H9 (cell line): ENCODE results near the gene ASTN2. TPM values are rescaled to one million over a fixed set of nuclear protein-coding genes. Genes with fewer than 3 reads are reported as not detected.

Experiments
- DNase-seq: peaks from one replicate; pipeline ENCODE4 v3.0.0-alpha.2; 2017
- H2AFZ ChIP-seq: one replicate; pipeline ENCODE4 v1.6.1; 2013; ENCODE audit warnings: mild to moderate bottlenecking, low read length, control low read depth, moderate library complexity
- H2AK5ac ChIP-seq: 2 replicates; pipeline ENCODE4 v1.6.1; 2013; ENCODE audit warnings: low read length, control low read depth, mixed read lengths; ENCODE audit not compliant: insufficient read length
- H2BK120ac ChIP-seq: one replicate; pipeline ENCODE4 v1.6.1; 2013; ENCODE audit warnings: low read depth, mild to moderate bottlenecking, low read length, control low read depth, inconsistent platforms; ENCODE audit not compliant: poor library complexity, severe bottlenecking
- H2BK12ac ChIP-seq: 2 replicates; pipeline ENCODE4 v1.6.1; 2013; ENCODE audit warnings: low read length, control low read depth, mixed read lengths, low read depth; ENCODE audit not compliant: insufficient read length
- H2BK15ac ChIP-seq: 2 replicates; pipeline ENCODE4 v1.6.1; 2013; ENCODE audit warnings: low read depth, low read length, control low read depth
- H2BK20ac ChIP-seq: one replicate; pipeline ENCODE4 v1.6.1; 2013; ENCODE audit warnings: low read depth, mild to moderate bottlenecking, low read length, control low read depth, inconsistent platforms; ENCODE audit not compliant: poor library complexity, severe bottlenecking
- H2BK5ac ChIP-seq: 2 replicates; pipeline ENCODE4 v1.6.1; 2013; ENCODE audit warnings: low read length, control low read depth, mixed read lengths; ENCODE audit not compliant: insufficient read length
- H3K14ac ChIP-seq: 2 replicates; pipeline ENCODE4 v1.6.1; 2013; ENCODE audit warnings: low read length, control low read depth; ENCODE audit not compliant: insufficient read depth
- H3K18ac ChIP-seq: 2 replicates; pipeline ENCODE4 v1.6.1; 2013; ENCODE audit warnings: low read depth, mild to moderate bottlenecking, mixed read lengths, low read length, control low read depth; ENCODE audit not compliant: insufficient read length
- H3K23ac ChIP-seq: 2 replicates; pipeline ENCODE4 v1.6.1; 2013; ENCODE audit warnings: low read length, control low read depth, mixed read lengths, low read depth; ENCODE audit not compliant: insufficient read length
- H3K23me2 ChIP-seq: 2 replicates; pipeline ENCODE4 v1.6.1; 2013; ENCODE audit warnings: low read depth, mild to moderate bottlenecking, mixed read lengths, low read length, control low read depth; ENCODE audit not compliant: insufficient read length, poor library complexity, severe bottlenecking
- H3K27ac ChIP-seq: 2 replicates; pipeline ENCODE4 v1.5.1; 2013; ENCODE audit warnings: low read length, control low read depth, mixed read lengths, low read depth; ENCODE audit not compliant: insufficient read length
- H3K27me3 ChIP-seq: 2 replicates; pipeline ENCODE4 v1.6.1; 2013; ENCODE audit warnings: low read length, control low read depth, inconsistent platforms; ENCODE audit not compliant: insufficient read depth
- H3K4ac ChIP-seq: 2 replicates; pipeline ENCODE4 v1.6.1; 2013; ENCODE audit warnings: low read depth, mild to moderate bottlenecking, control low read depth, inconsistent platforms, low read length, moderate library complexity
- H3K4me1 ChIP-seq: 2 replicates; pipeline ENCODE4 v1.6.1; 2013; ENCODE audit warnings: low read length, control low read depth, inconsistent platforms; ENCODE audit not compliant: insufficient read depth
- H3K4me2 ChIP-seq: 2 replicates; pipeline ENCODE4 v1.6.1; 2013; ENCODE audit warnings: low read length, control low read depth, mixed read lengths; ENCODE audit not compliant: insufficient read length, insufficient read depth
- H3K56ac ChIP-seq: 2 replicates; pipeline ENCODE4 v1.6.1; 2013; ENCODE audit warnings: low read depth, mild to moderate bottlenecking, mixed read lengths, low read length, control low read depth; ENCODE audit not compliant: insufficient read length
- H3K79me1 ChIP-seq: 2 replicates; pipeline ENCODE4 v1.6.1; 2013; ENCODE audit warnings: low read depth, mild to moderate bottlenecking, moderate library complexity, low read length, control low read depth, inconsistent platforms; ENCODE audit not compliant: insufficient read depth, poor library complexity, severe bottlenecking
- H3K79me2 ChIP-seq: 2 replicates; pipeline ENCODE4 v1.6.1; 2013; ENCODE audit warnings: low read length, control low read depth, inconsistent platforms; ENCODE audit not compliant: insufficient read depth
- H3K9ac ChIP-seq: 2 replicates; pipeline ENCODE4 v1.6.1; 2013; ENCODE audit warnings: low read length, control low read depth, mixed read lengths; ENCODE audit not compliant: insufficient read length; ENCODE audit errors: extremely low read depth
- H3K9me3 ChIP-seq: one replicate; pipeline ENCODE4 v1.6.1; 2013; ENCODE audit warnings: low read depth, low read length, inconsistent platforms; ENCODE audit not compliant: control insufficient read depth
- H3T11ph ChIP-seq: one replicate; pipeline ENCODE4 v1.6.1; 2013; ENCODE audit warnings: mild to moderate bottlenecking, low read length, control low read depth, inconsistent platforms
- H4K20me1 ChIP-seq: one replicate; pipeline ENCODE4 v1.6.1; 2013; ENCODE audit not compliant: control insufficient read depth, insufficient read length, insufficient read depth
- H4K5ac ChIP-seq: 2 replicates; pipeline ENCODE4 v1.6.1; 2013; ENCODE audit warnings: low read depth, mild to moderate bottlenecking, mixed read lengths, low read length, control low read depth; ENCODE audit not compliant: insufficient read length
- H4K8ac ChIP-seq: replicated peaks from 2 replicates; pipeline ENCODE4 v1.6.1; 2013; ENCODE audit warnings: low read length, control low read depth, mixed read lengths, low read depth; ENCODE audit not compliant: insufficient read length
- H4K91ac ChIP-seq: 2 replicates; pipeline ENCODE4 v1.6.1; 2013; ENCODE audit warnings: low read depth, mild to moderate bottlenecking, moderate library complexity, mixed read lengths, low read length, control low read depth; ENCODE audit not compliant: insufficient read length
- H3K27ac Mint-ChIP-seq, 3 experiments: 2 replicates in 2 of 3; 3 replicates in 1 of 3; pipeline ENCODE4 v1.8.0; 2020 to 2021; ENCODE audit warnings: mixed read lengths in 3 of 3, mild to moderate bottlenecking in 1 of 3, moderate library complexity in 1 of 3
- H3K27me3 Mint-ChIP-seq: 2 replicates; pipeline ENCODE4 v1.8.0; 2021; ENCODE audit warnings: low read depth, mild to moderate bottlenecking, moderate library complexity, mixed read lengths
- H3K36me3 Mint-ChIP-seq, 3 experiments: 2 replicates in 2 of 3; 3 replicates in 1 of 3; pipeline ENCODE4 v1.8.0; 2020 to 2021; ENCODE audit warnings: low read depth in 3 of 3, mixed read lengths in 3 of 3; ENCODE audit not compliant: insufficient read depth in 1 of 3
- H3K4me1 Mint-ChIP-seq, 2 experiments: 2 replicates each; pipeline ENCODE4 v1.8.0; 2020; ENCODE audit warnings: mixed read lengths in 2 of 2
- H3K4me3 Mint-ChIP-seq, 2 experiments: 2 replicates in 1 of 2; 3 replicates in 1 of 2; pipeline ENCODE4 v1.8.0; 2020 to 2021; ENCODE audit warnings: mild to moderate bottlenecking in 2 of 2, mixed read lengths in 2 of 2, moderate library complexity in 1 of 2
- H3K9me3 Mint-ChIP-seq, 2 experiments: 2 replicates in 1 of 2; 3 replicates in 1 of 2; pipeline ENCODE4 v1.8.0; 2020; ENCODE audit warnings: mild to moderate bottlenecking in 2 of 2, mixed read lengths in 2 of 2, moderate library complexity in 1 of 2
- CTCF ChIP-seq: fragments of 200-600 bp; sonication (generic); conservative IDR thresholded peaks from 3 replicates; pipeline ENCODE4 v1.8.0; 2021; ENCODE audit warnings: antibody characterized with exemption, mild to moderate bottlenecking
- WGBS: extraction: QIAGEN DNeasy Blood & Tissue Kit; methylation state at CpG from one replicate; pipeline ENCODE4 v1.1.7; 2013; ENCODE audit warnings: missing lambda C conversion rate, low lambda C conversion rate, mixed read lengths; ENCODE audit not compliant: insufficient read length; ENCODE audit errors: extremely low coverage; 5-methylcytosine and 5-hydroxymethylcytosine counted together
- total RNA-seq: library from RNA; stranded (reverse); gene quantifications from 2 replicates; pipeline ENCODE4 v1.2.1, GENCODE V29; 2021

The ASTN2 gene
- total RNA-seq, 1 experiment from 2014 or later = 9.7 TPM

- Mint-ChIP-seq H3K9me3 (no peaks in the 10 kb centered on the region), H3K27ac (no peak overlapping the region), H3K36me3 (no peaks in the 10 kb centered on the region), H3K27me3 (no peaks in the 10 kb centered on the region; the same call in 1 of the 2 replicates), H3K4me3 (no peak overlapping the region), H3K4me1 (no peaks in the 10 kb centered on the region)
- H3K23ac ChIP-seq = no peak overlapping the region
- no peak for TF ChIP-seq CTCF
- no peak overlapping the region for H2BK120ac ChIP-seq
- no peak overlapping the region for H4K8ac ChIP-seq
- H2BK15ac ChIP-seq = no peak overlapping the region
- H3K4ac ChIP-seq = no peak overlapping the region
- H2BK5ac ChIP-seq = no peak overlapping the region
- no peak overlapping the region for H2BK20ac ChIP-seq
- H3K9ac ChIP-seq = no peak overlapping the region
- H3K9me3 ChIP-seq = no peaks in the 10 kb centered on the region
- WGBS = no CpG with 5 or more reads among the region's 2 CpGs
- no peak overlapping the region for H4K91ac ChIP-seq
- no peak overlapping the region for H2AK5ac ChIP-seq
- H3K79me1 ChIP-seq = no peaks in the 10 kb centered on the region
- no peak overlapping the region for H2AFZ ChIP-seq
- no peak overlapping the region for H2BK12ac ChIP-seq
- no peaks in the 10 kb centered on the region for H4K20me1 ChIP-seq
- no peak overlapping the region for H3K14ac ChIP-seq
- H3K18ac ChIP-seq = no peak overlapping the region
- no peak overlapping the region for H3K56ac ChIP-seq
- DNase-seq = no peak
- no peaks in the 10 kb centered on the region for H3K4me1 ChIP-seq
- H3K4me2 ChIP-seq = no peak overlapping the region
- H3K27ac ChIP-seq = no peak overlapping the region
- no peak overlapping the region for H4K5ac ChIP-seq
- no peak overlapping the region for H3T11ph ChIP-seq
- no peaks in the 10 kb centered on the region for H3K27me3 ChIP-seq
- H3K79me2 ChIP-seq = no peaks in the 10 kb centered on the region
- no peaks in the 10 kb centered on the region for H3K23me2 ChIP-seq
Measured at GRCh38 chr9:117000196-117000723, 414.6 kb downstream of the ASTN2 start.
